ENCODE results near the gene TMEM203. TPM values are rescaled to one million over a fixed set of nuclear protein-coding genes. Genes with fewer than 3 reads are reported as not detected.

The TMEM203 gene
- total and polyA plus RNA-seq, 2 of the 13 experiments (the other 11 are each of a cell fraction or from before 2014, with no cell fraction given): 23.4 to 36.7 TPM

DNA sequence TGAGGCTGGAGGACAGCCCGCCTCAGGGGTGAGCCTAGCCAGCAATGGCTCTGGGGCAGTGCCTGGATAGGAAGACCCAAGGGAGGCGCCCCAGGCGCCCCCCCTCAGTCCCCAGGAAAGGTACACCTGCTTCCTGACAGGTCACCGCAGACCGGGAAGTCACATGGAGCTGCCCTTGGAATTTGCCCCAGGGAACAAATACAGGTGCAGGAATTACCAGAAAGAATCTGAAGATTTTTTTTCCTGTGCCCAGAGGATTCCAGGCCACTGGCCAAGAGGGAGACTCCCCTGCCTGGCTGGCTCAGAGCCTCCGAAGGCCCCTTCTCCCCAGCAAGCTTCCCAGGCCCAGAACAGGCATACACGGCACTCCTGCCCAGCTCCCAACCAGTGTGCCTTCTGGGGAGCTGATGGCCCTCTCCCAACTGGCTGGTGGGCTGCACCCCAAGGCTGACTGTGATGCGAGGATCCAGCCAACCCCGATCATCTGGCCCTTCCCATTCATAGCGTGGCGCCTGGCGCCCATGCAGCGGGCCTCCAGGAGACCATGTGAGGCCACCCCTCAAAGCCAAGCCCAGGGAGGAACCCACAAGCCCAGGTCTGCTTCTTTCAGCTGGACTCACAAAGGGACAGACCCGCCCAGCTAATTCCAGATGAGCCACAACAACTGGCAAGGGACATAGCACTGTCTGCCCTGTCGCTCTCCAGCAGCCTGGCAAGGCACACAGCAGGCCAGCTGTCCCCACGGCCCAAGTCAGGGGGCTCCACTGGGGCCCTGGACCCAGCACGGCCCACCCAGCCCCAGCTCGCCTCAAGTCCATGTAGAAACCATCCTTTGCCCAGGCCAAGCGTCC lies 7.2 kb downstream of the TMEM203 start (continued):
- TF ChIP-seq REL (CRISPR knock-in tag; conservative IDR thresholded peaks at IDR 0.05) (no peak), KAT8 (CRISPR knock-in tag; IDR thresholded peaks at IDR 0.05) (peak; percentile 36; the same call in 1 of the 2 replicates), ADNP (CRISPR knock-in tag; IDR thresholded peaks at IDR 0.05) (no peak), MLX (CRISPR knock-in tag; IDR thresholded peaks at IDR 0.05) (no peak), PATZ1 (CRISPR knock-in tag; IDR thresholded peaks at IDR 0.05) (peak; percentile 78), PPARG (CRISPR knock-in tag; conservative IDR thresholded peaks at IDR 0.05) (no peak), HMGA1 (CRISPR knock-in tag; conservative IDR thresholded peaks at IDR 0.05) (no peak), ZNF672 (CRISPR knock-in tag; IDR thresholded peaks at IDR 0.05) (no peak), ZNF280D (CRISPR knock-in tag; IDR thresholded peaks at IDR 0.05) (no peak), ZNF501 (CRISPR knock-in tag; IDR thresholded peaks at IDR 0.05) (peak; percentile 40; the same call in 1 of the 2 replicates), SNAPC2 (CRISPR knock-in tag; IDR thresholded peaks at IDR 0.05) (no peak), NFKBIZ (CRISPR knock-in tag; IDR thresholded peaks at IDR 0.05) (no peak), MXI1 (IDR thresholded peaks at IDR 0.05; ENCODE audit: borderline replicate concordance, low read depth, low read length) (peak; percentile 39; the same call in 1 of the 3 replicates), HES4 (CRISPR knock-in tag; IDR thresholded peaks at IDR 0.05; ENCODE audit: borderline replicate concordance) (no peak), GABPA (IDR thresholded peaks at IDR 0.05; ENCODE audit: low read depth, low read length) (no peak), GABPA (CRISPR knock-in tag; IDR thresholded peaks at IDR 0.05; ENCODE audit: low read depth) (no peak), CBX5 (CRISPR knock-in tag; IDR thresholded peaks at IDR 0.05; ENCODE audit: borderline replicate concordance) (no peak), FOXP1 (IDR thresholded peaks at IDR 0.05) (no peak), FOXP1 (CRISPR knock-in tag; IDR thresholded peaks at IDR 0.05) (no peak), ZNF782 (CRISPR knock-in tag; IDR thresholded peaks at IDR 0.05; ENCODE audit: borderline replicate concordance) (no peak)
- TF ChIP-seq, protein P1, sequence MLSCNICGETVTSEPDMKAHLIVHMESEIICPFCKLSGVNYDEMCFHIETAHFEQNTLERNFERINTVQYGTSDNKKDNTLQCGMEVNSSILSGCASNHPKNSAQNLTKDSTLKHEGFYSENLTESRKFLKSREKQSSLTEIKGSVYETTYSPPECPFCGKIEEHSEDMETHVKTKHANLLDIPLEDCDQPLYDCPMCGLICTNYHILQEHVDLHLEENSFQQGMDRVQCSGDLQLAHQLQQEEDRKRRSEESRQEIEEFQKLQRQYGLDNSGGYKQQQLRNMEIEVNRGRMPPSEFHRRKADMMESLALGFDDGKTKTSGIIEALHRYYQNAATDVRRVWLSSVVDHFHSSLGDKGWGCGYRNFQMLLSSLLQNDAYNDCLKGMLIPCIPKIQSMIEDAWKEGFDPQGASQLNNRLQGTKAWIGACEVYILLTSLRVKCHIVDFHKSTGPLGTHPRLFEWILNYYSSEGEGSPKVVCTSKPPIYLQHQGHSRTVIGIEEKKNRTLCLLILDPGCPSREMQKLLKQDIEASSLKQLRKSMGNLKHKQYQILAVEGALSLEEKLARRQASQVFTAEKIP (CRISPR knock-in tag; IDR thresholded peaks at IDR 0.05; ENCODE audit: borderline replicate concordance): no peak
- TF ChIP-seq, protein P2, sequence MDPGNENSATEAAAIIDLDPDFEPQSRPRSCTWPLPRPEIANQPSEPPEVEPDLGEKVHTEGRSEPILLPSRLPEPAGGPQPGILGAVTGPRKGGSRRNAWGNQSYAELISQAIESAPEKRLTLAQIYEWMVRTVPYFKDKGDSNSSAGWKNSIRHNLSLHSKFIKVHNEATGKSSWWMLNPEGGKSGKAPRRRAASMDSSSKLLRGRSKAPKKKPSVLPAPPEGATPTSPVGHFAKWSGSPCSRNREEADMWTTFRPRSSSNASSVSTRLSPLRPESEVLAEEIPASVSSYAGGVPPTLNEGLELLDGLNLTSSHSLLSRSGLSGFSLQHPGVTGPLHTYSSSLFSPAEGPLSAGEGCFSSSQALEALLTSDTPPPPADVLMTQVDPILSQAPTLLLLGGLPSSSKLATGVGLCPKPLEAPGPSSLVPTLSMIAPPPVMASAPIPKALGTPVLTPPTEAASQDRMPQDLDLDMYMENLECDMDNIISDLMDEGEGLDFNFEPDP (CRISPR knock-in tag; conservative IDR thresholded peaks at IDR 0.05): no peak
